Neural progenitor cell (in vitro differentiated cells): ENCODE results near the gene YTHDF2. TPM values are rescaled to one million over a fixed set of nuclear protein-coding genes. Genes with fewer than 3 reads are reported as not detected.

Experiments
- DNase-seq: peaks from one replicate; pipeline ENCODE4 v3.0.0-alpha.2; 2016; ENCODE audit warnings: low spot score
- H2AFZ ChIP-seq: fragments of 200-600 bp; sonication (generic); replicated peaks from 2 replicates; pipeline ENCODE4 v1.6.1; 2016; ENCODE audit warnings: antibody characterized with exemption
- H3F3A ChIP-seq: fragments of 200-600 bp; sonication (generic); 2 replicates; pipeline ENCODE4 v1.6.1; 2016; ENCODE audit warnings: antibody characterized with exemption, low read depth
- H3K27ac ChIP-seq: fragments of 200-600 bp; sonication (generic); 2 replicates; pipeline ENCODE4 v1.5.1; 2016; ENCODE audit warnings: mild to moderate bottlenecking
- H3K27me3 ChIP-seq: fragments of 200-600 bp; sonication (generic); 2 replicates; pipeline ENCODE4 v1.6.1; 2016; ENCODE audit warnings: mild to moderate bottlenecking, moderate library complexity
- H3K36me3 ChIP-seq: fragments of 200-600 bp; sonication (generic); 2 replicates; pipeline ENCODE4 v1.5.1; 2016
- H3K4me1 ChIP-seq: fragments of 200-600 bp; sonication (generic); 2 replicates; pipeline ENCODE4 v1.6.1; 2016; ENCODE audit warnings: mixed run types
- H3K4me2 ChIP-seq: fragments of 200-600 bp; sonication (generic); 2 replicates; pipeline ENCODE4 v1.6.1; 2016
- H3K4me3 ChIP-seq: fragments of 200-600 bp; sonication (generic); 2 replicates; pipeline ENCODE4 v1.5.1; 2016
- H3K79me2 ChIP-seq: fragments of 200-600 bp; sonication (generic); 2 replicates; pipeline ENCODE4 v1.6.1; 2016; ENCODE audit warnings: low read depth
- H3K9ac ChIP-seq: fragments of 200-600 bp; sonication (generic); 2 replicates; pipeline ENCODE4 v1.6.1; 2016
- H3K9me3 ChIP-seq: fragments of 200-600 bp; sonication (generic); 2 replicates; pipeline ENCODE4 v1.5.1; 2016; ENCODE audit warnings: low read depth
- H4K20me1 ChIP-seq: fragments of 200-600 bp; sonication (generic); 2 replicates; pipeline ENCODE4 v1.6.1; 2016; ENCODE audit warnings: low read depth
- H3K27ac Mint-ChIP-seq: 3 replicates; pipeline ENCODE4 v1.8.0; 2021; ENCODE audit warnings: mixed read lengths
- H3K27me3 Mint-ChIP-seq: 2 replicates; pipeline ENCODE4 v1.8.0; 2022; ENCODE audit warnings: low read depth, mild to moderate bottlenecking, inconsistent platforms, moderate library complexity, mixed read lengths; ENCODE audit not compliant: insufficient read depth
- H3K36me3 Mint-ChIP-seq: 3 replicates; pipeline ENCODE4 v1.8.0; 2021; ENCODE audit warnings: mixed read lengths
- H3K4me1 Mint-ChIP-seq: 3 replicates; pipeline ENCODE4 v1.8.0; 2021; ENCODE audit warnings: mixed read lengths
- H3K4me3 Mint-ChIP-seq: 3 replicates; pipeline ENCODE4 v1.8.0; 2021; ENCODE audit warnings: mild to moderate bottlenecking, moderate library complexity, mixed read lengths
- H3K9me3 Mint-ChIP-seq: 3 replicates; pipeline ENCODE4 v1.8.0; 2020; ENCODE audit warnings: mixed read lengths
- CTCF ChIP-seq: fragments of 200-600 bp; sonication (generic); IDR thresholded peaks from 2 replicates; pipeline ENCODE4 v1.5.1; 2017; ENCODE audit warnings: antibody characterized with exemption, mild to moderate bottlenecking
- EZH2 ChIP-seq: fragments of 200-600 bp; sonication (generic); IDR thresholded peaks from 2 replicates; pipeline ENCODE4 v1.6.1; 2017; ENCODE audit warnings: antibody characterized with exemption, mild to moderate bottlenecking, moderate library complexity
- EZH2phosphoT487 ChIP-seq: fragments of 200-600 bp; sonication (generic); IDR thresholded peaks from 2 replicates; pipeline ENCODE4 v1.6.1; 2017; ENCODE audit warnings: antibody characterized with exemption
- total RNA-seq: library from RNA; depleted of rRNA; stranded (reverse); fragments of >200 nt; gene quantifications from 2 replicates; pipeline ENCODE4 v1.2.3, GENCODE V29; 2015; ENCODE audit warnings: low replicate concordance

YTHDF2 gene
- total RNA-seq, 1 donor from 2014 or later = 107 TPM

GRCh38 chr1:28755701-28756100, 19.0 kb downstream of the YTHDF2 start:
- Mint-ChIP-seq H3K27me3 (no peaks in the 10 kb centered on the region), H3K4me3 (no peak overlapping the region), H3K9me3 (no peaks in the 10 kb centered on the region), H3K27ac (no peak overlapping the region), H3K36me3 (peaks cover 21% of the 10 kb centered on the region), H3K4me1 (peaks cover 12% of the 10 kb centered on the region)
- H3K9ac ChIP-seq = no peak overlapping the region
- peak overlapping the region; percentile 72 for H3K27ac ChIP-seq
- H3F3A ChIP-seq = peaks cover 47% of the 10 kb centered on the region
- no peak for DNase-seq
- H3K36me3 ChIP-seq = peaks cover 25% of the 10 kb centered on the region
- peaks cover 100% of the 10 kb centered on the region for H3K79me2 ChIP-seq
- no peak overlapping the region for H3K4me3 ChIP-seq
- H3K4me2 ChIP-seq = peak overlapping the region; percentile 34
- no peak overlapping the region for H2AFZ ChIP-seq
- H3K27me3 ChIP-seq = no peaks in the 10 kb centered on the region
- peaks cover 100% of the 10 kb centered on the region for H4K20me1 ChIP-seq
- TF ChIP-seq CTCF = no peak
- TF ChIP-seq EZH2 = no peak
- no peak for TF ChIP-seq EZH2phosphoT487
- no peaks in the 10 kb centered on the region for H3K9me3 ChIP-seq
- H3K4me1 ChIP-seq = peaks cover 14% of the 10 kb centered on the region

DNA sequence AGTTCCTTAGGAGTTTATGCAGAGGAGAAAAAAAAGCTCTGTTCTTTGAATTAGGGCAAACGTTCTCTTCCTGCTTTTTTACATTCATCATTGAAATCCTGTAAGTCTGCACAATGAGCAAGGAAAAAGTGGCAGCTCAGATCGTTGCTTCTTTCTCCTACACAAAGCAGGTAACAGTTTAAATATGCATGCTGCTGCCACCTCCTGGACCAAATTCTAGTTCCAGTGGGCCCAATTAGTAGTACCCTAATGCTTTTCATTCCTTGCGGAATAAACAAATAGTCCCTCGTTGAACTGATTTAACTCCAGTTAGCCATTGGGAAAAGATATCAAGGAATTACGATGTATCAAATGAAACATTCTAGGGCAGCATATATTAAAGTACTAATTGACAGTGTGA, 20.1 kb downstream of the YTHDF2 start:
- no peak overlapping the region for H3K4me3 Mint-ChIP-seq
- peaks cover 9% of the 10 kb centered on the region for H3K4me1 Mint-ChIP-seq
- H3K4me3 ChIP-seq = no peak overlapping the region

GRCh38 chr1:28758420-28758819, 21.7 kb downstream of the YTHDF2 start:
- TF ChIP-seq EZH2phosphoT487 (no peak), EZH2 (no peak), CTCF (no peak)
- Histone ChIP-seq H3F3A (peaks cover 42% of the 10 kb centered on the region), H4K20me1 (peaks cover 100% of the 10 kb centered on the region), H3K36me3 (peaks cover 19% of the 10 kb centered on the region), H2AFZ (no peak overlapping the region), H3K9me3 (no peaks in the 10 kb centered on the region), H3K79me2 (peaks cover 100% of the 10 kb centered on the region), H3K4me3 (no peak overlapping the region), H3K27ac (no peak overlapping the region), H3K4me1 (peaks cover 14% of the 10 kb centered on the region), H3K9ac (no peak overlapping the region), H3K27me3 (no peaks in the 10 kb centered on the region), H3K4me2 (no peak overlapping the region)
- H3K4me1 Mint-ChIP-seq = peaks cover 8% of the 10 kb centered on the region
- no peaks in the 10 kb centered on the region for H3K9me3 Mint-ChIP-seq
- DNase-seq = no peak
- no peaks in the 10 kb centered on the region for H3K27me3 Mint-ChIP-seq
- no peak overlapping the region for H3K27ac Mint-ChIP-seq
- H3K36me3 Mint-ChIP-seq = peaks cover 18% of the 10 kb centered on the region
- H3K4me3 Mint-ChIP-seq = no peak overlapping the region

More for the DNA sequence above, 20.1 kb downstream of the YTHDF2 start:
- Histone ChIP-seq H3K36me3 (peaks cover 19% of the 10 kb centered on the region), H3K27ac (peak overlapping the region; percentile 34), H3K79me2 (peaks cover 100% of the 10 kb centered on the region), H3K4me1 (peaks cover 14% of the 10 kb centered on the region), H3K9me3 (no peaks in the 10 kb centered on the region), H3K9ac (no peak overlapping the region), H4K20me1 (peaks cover 100% of the 10 kb centered on the region), H3K4me2 (peak overlapping the region; percentile 34), H3K27me3 (no peaks in the 10 kb centered on the region), H2AFZ (no peak overlapping the region), H3F3A (peaks cover 42% of the 10 kb centered on the region)
- no peaks in the 10 kb centered on the region for H3K27me3 Mint-ChIP-seq
- H3K36me3 Mint-ChIP-seq = peaks cover 18% of the 10 kb centered on the region
- no peaks in the 10 kb centered on the region for H3K9me3 Mint-ChIP-seq
- no peak overlapping the region for H3K27ac Mint-ChIP-seq
- DNase-seq = peak; percentile 27
- peak; percentile 43 for TF ChIP-seq CTCF
- TF ChIP-seq EZH2phosphoT487 = no peak
- TF ChIP-seq EZH2 = no peak
